Superior temporal gyrus (tissue), 1 donor: Measurements from ENCODE around the gene CDRT15.
A peak's percentile ranks its signal among the peaks of the same experiment; 100 is the strongest.
"Not testable (repeated sequence)": the region's sequence is repeated elsewhere in the genome, so short reads cannot be mapped to it uniquely, and the experiment has no call there.

Experiments used
- DNase-seq: peaks from one replicate; pipeline ENCODE4 v3.0.0-alpha.2; 2016; ENCODE audit errors: extremely low spot score

CDRT15 gene

GRCh38 chr17:14207791-14208190 is 28.9 kb downstream of the CDRT15 start:
- DNase-seq = no peak

DNA sequence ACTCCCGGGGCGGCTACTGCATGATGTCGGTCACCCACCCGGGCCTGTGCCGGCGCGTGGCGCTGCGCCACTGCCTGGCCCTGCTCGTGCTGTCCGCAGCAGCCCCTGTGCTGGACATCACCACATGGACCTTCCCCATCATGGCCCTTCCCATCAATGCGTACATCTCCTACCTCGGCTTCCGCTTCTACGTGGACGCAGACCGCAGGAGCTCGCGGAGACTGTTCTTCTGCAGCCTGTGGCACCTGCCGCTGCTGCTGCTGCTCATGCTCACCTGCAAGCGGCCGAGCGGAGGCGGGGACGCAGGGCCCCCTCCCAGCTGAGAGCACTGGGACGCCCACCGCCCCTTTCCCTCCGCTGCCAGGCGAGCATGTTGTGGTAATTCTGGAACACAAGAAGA is 29.8 kb downstream of the CDRT15 start:
- DNase-seq = no peak

- peak; percentile 16 for DNase-seq
Measured at GRCh38 chr17:14205992-14206461, 30.6 kb downstream of the CDRT15 start.

DNA sequence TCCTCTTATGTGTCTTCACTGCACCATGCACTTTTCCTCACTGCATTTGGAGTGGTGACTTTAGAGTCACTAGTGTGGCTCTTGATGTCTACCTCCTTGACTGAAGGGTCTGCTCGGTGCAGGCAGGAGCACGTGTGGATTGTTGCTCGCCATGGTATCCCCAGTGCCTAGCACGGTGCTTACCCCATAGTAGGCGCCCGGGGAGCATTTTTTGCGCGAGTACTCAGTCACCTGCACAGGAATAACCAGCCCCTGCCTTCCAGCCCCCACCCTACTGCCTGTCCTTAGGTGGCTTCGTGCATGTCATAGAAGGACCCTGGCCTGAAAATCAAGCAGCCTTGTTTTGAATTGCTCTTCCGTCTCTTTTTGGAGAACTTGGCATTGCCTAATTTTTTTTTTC is 31.3 kb downstream of the CDRT15 start:
- no peak for DNase-seq

DNA sequence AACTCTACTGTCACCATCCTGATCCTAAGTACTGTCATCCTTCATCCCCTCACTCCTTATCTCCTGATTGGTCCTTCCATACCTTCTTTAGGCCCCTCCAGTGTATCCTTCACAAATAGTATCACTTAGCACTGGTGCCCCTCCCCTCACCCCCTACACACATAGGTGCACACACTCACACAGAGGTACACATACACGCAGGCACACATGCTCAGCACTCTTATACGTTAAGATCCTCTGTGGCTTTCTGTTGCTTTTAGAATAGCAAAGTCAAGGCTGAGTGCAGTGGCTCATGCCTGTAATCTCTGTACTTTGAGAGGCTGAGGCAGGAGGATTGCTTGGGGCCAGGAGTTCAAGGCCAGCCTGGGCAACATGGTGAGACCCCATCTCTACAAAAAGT is 32.1 kb downstream of the CDRT15 start:
- no peak for DNase-seq

DNA sequence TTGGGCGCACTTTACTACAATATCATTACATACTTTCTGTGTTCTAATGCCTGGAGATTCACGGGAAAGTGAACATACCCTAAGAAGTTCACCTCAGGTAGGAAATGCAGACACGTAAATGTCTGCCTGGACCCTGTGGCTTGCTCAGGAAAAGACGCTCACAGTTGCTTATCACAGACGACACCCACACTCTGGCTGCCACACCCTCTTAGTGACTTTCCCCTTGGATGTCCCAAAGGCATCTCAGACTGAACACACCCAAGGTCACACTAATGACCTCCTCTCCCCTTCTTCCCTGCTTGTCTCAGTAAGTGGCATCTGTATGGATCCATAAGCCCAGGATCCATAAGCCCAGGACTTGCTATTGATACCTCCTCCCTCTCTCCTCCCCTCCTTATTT is 32.6 kb downstream of the CDRT15 start:
- no peak for DNase-seq

DNA sequence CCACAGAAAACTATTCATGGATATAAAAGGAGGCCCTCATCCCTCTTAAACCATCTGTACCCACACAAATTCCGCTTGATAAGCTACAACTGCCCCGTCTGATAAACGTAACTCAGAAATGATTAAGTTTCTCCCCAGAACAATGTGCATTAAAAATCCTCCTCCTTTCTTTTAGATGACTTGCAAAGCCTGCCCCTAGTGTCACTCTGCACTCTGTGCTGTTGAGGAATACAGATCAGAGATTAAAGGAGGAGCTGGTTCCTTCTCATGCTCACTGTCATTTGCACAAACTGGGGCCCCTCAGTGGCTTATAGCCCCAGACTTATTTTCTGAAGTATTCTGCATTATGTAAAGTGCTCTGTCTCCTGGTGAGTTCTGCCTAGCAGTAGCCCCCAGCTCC is 33.3 kb downstream of the CDRT15 start:
- DNase-seq = no peak

- no peak for DNase-seq
Measured at GRCh38 chr17:14202388-14203166, 34.1 kb downstream of the CDRT15 start.

DNA sequence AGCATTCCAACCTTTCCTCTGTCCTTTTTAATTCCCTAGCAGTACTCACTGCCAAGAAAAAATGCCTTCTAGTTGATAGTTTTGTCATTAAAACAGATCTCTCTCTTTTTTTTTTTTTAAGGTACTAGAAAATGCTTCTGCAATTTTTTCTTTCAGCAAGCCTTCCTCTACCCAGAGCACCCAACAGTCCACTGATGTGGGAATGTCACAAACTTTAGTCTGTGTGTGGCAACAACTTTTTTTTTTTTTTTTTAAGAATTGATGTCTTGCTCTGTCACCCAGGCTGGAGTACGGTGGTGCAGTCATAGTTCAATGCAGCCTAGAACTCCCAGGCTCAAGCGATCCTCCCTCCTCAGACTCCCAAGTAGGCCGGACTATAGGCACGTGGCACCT is 34.7 kb downstream of the CDRT15 start:
- no peak for DNase-seq

- DNase-seq = no peak
Measured at GRCh38 chr17:14201021-14201987, 35.4 kb downstream of the CDRT15 start.

DNA sequence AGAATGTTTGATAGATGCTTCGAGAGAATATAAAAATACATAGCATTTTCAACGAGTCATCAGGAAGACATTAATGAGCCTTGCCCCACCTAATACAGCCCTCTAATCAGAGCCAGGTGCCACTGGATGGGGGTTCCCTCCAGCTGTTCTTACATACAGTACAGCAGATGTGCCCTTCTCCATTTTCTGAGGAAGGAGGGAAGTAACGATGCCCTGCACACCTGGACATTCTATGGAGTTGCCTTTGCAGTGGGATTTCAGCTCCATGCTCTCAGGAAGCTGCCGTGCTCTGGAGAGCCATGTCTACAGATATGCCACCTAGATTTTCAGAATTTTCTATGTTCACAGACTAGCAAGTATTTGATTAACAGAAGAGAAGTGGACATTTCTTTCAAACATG is 36.3 kb downstream of the CDRT15 start:
- no peak for DNase-seq

GRCh38 chr17:14199601-14200000 is 37.1 kb downstream of the CDRT15 start:
- no peak for DNase-seq

GRCh38 chr17:14198575-14198974 is 38.1 kb downstream of the CDRT15 start:
- DNase-seq = peak; percentile 6

DNA sequence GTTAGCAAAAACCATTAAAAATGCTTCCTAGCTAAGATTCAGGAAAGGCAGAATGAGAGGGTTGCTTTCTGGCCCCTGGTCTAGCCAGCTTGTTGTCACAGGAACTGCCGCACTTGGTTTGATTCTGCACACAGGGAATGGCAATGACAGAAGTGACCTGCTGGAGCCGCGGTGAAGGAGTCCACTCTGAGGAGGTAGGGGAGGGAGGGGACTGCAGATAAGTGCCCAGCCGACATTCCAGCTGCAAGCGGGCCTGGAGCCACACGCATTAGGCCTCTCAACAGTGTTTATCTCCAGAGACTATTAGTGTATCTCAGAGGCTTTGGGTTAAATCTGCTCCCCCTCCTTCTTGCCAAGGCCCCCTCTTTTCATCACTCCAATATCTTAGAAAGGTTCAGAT is 38.6 kb downstream of the CDRT15 start:
- no peak for DNase-seq

DNA sequence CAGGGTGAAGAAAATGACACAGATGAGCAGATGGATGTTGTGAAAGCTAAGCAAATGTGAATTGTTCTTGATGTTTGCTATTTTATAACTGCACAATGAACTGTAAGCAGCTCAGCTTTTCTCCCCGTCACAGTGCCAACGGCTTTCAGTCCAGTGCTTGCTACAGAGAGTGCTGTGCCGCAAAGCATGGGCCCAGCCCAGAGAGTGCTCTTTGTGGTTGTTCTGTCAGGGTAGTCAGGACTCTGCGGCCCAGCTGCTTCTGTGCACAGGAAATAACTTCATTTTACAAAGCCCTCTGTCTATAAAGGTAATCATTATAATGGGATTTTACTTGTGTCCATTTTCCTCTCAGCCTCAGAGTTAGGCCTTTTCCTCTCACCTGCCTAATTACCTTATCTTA is 39.1 kb downstream of the CDRT15 start:
- no peak for DNase-seq

DNA sequence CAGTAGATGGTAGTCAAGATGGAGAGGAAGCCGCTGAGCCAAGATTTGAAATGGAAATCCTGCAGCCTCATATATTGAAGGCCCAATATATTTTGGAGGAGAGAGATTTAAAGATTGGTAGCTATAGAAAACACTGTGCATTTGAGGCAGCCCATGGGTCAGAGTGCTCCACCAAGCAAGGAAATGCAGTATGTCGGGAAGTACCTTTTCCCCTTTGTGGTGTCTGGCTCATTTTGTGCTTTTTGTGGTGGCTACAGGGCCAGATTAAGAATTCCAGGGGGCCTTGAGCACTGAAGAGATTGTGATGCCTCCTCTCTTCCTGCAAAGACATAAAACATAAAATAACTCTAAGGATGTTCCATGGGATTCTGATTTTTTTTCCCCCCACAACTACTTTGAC is 39.6 kb downstream of the CDRT15 start:
- DNase-seq = no peak

DNA sequence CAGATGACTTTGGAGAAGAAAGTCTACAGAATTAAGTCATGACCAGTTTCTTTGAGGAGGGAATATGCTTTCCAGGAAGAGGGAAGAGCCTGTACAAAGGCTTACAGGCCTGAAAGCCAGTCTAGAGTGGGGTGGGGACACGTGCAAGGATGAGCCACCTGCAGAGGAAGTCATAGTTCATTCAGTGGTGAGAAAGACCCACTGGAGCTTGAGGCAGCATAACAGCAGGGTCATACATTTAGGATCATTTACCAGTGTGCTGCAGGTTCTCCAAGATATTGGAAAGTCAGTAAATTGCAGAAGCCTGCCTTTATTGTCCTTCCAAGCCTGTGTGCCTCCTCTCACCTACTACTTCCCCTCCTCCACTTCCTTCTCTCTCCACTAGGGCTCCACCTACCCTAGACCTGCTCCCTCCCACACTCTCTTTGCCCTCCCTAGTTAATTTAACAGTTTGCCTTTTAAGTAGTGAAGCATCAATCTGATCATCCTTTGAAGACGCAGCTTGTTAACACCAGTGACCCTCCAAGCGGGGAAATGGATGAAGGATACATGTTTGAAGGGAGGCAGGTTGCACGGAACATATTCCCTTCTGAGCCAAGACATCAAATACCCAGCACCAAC is 40.2 kb downstream of the CDRT15 start:
- no peak for DNase-seq

GRCh38 chr17:14192636-14193344 is 43.9 kb downstream of the CDRT15 start:
- not testable (repeated sequence) for DNase-seq

DNA sequence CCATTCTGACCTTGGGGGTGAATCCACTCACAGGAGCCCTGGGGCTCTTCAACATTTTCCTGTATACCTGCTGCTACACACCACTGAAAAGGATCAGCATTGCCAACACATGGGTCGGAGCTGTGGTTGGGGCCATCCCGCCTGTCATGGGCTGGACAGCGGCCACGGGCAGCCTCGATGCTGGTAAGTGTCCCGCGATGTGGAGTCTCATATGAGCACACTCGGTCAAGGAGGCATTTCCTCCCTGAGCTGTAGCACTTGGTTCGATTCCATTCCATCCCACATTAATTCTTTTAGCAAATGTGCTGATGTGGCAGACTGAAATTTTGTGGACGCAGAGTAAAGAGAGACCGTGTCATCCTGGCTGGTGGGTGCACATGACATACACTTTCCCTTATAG is 44.6 kb downstream of the CDRT15 start:
- not testable (repeated sequence) for DNase-seq

- DNase-seq = not testable (repeated sequence)
Measured at GRCh38 chr17:14191469-14191868, 45.2 kb downstream of the CDRT15 start.

GRCh38 chr17:14190774-14191173 is 45.9 kb downstream of the CDRT15 start:
- not testable (repeated sequence) for DNase-seq

DNA sequence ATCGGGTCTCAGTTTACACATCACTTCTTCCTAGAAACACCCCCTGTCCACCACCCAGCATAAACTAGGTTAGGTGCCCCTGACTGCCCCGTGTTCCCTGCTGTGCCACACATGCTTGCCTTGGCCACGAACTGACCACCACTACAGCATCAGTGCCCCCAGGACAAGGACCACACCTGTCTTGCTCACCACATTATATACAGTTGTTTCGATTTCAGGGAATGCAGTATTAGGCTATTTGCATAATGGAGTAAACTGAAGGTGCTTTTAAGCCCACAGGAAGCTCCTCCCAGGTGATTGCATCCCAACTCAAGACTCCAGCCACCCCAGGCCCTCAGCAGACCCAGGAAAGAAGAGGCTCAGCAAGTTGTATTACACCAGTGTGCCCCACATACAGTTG is 50.2 kb downstream of the CDRT15 start:
- DNase-seq = not testable (repeated sequence)
